Measurements from ENCODE around the gene ITGB3.

The ITGB3 gene

DNA sequence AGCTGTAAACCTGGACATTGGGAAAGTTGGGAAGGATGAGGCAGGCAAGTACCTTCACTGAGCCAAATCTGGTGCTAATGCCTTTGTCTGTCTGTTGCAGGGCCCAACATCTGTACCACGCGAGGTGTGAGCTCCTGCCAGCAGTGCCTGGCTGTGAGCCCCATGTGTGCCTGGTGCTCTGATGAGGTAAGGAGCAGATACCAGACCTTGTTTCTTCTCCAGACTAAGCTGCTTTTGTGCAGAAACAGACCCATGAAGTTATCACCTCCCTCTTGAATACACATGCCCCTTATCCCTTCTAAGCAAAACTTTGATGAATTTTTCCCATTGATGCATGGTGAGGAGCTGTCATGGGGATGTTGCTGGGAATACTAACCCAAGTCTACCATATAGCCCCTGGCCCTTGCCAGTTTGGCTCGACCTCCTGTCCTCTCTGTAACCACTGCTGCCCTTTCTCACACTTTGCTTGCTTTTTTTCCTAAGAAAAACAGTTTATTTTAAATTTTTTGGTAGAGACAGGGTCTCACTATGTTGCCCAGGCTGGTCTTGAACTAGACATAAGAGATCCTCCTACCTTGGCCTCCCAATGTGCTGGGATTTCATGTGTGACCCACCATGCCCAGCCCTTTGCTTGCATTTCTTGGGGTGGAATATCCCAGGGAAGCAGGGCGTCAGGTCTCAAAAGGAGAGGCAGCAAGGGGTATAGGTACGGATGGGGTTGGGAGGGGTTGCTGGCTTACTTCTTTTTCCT is 20.9 kb downstream of the ITGB3 start:
- H3K4me3 ChIP-seq (ENCODE audit: low read length), result no peak overlapping the region
- H3K27me3 ChIP-seq (ENCODE audit: control insufficient read depth, low read length), result no peaks in the 10 kb centered on the region

GRCh38 chr17:47275245-47275984 is 21.8 kb downstream of the ITGB3 start:
- Histone ChIP-seq H3K27me3 (ENCODE audit: control insufficient read depth, low read length) (no peaks in the 10 kb centered on the region), H3K4me2 (ENCODE audit: low read length) (peak overlapping the region; percentile 64), H3K9me2 (replicated peaks; ENCODE audit: control insufficient read depth, low read length) (no peaks in the 10 kb centered on the region), H3K4me3 (ENCODE audit: low read length) (peak overlapping the region; percentile 47), H3F3A (ENCODE audit: control insufficient read depth, insufficient read depth) (peaks cover 10% of the 10 kb centered on the region), H3K4me1 (ENCODE audit: control insufficient read depth, low read length) (peaks cover 61% of the 10 kb centered on the region), H3K9me3 (ENCODE audit: control insufficient read depth, insufficient read depth, low read length) (no peaks in the 10 kb centered on the region), H3K79me2 (ENCODE audit: control insufficient read depth, low read length) (no peaks in the 10 kb centered on the region), H3K36me3 (ENCODE audit: control insufficient read depth, low read length) (no peaks in the 10 kb centered on the region), H3K27ac (ENCODE audit: low read depth, low read length) (no peak overlapping the region), H4K20me1 (ENCODE audit: control insufficient read depth, insufficient read depth, low read depth, low read length) (no peaks in the 10 kb centered on the region)
- TF ChIP-seq EZH2phosphoT487 (IDR thresholded peaks at IDR 0.05; ENCODE audit: borderline replicate concordance, low read length) (no peak), CTCF (IDR thresholded peaks at IDR 0.05; ENCODE audit: low read depth, low read length, poor library complexity, severe bottlenecking) (no peak)

More for the DNA sequence above, 20.9 kb downstream of the ITGB3 start:
- H3K4me1 ChIP-seq (ENCODE audit: control insufficient read depth, low read length), result peaks cover 52% of the 10 kb centered on the region
- no peaks in the 10 kb centered on the region for H3K9me3 ChIP-seq (ENCODE audit: control insufficient read depth, insufficient read depth, low read length)
- H3K36me3 ChIP-seq (ENCODE audit: control insufficient read depth, low read length), result no peaks in the 10 kb centered on the region
- H3K27ac ChIP-seq (ENCODE audit: low read depth, low read length), result no peak overlapping the region
- no peaks in the 10 kb centered on the region for H3K79me2 ChIP-seq (ENCODE audit: control insufficient read depth, low read length)
- H4K20me1 ChIP-seq (ENCODE audit: control insufficient read depth, insufficient read depth, low read depth, low read length), result no peaks in the 10 kb centered on the region
- TF ChIP-seq EZH2phosphoT487 (IDR thresholded peaks at IDR 0.05; ENCODE audit: borderline replicate concordance, low read length), result no peak
- TF ChIP-seq CTCF (IDR thresholded peaks at IDR 0.05; ENCODE audit: low read depth, low read length, poor library complexity, severe bottlenecking), result no peak
- H3K4me2 ChIP-seq (ENCODE audit: low read length), result no peak overlapping the region
- H3K9me2 ChIP-seq (replicated peaks; ENCODE audit: control insufficient read depth, low read length), result no peaks in the 10 kb centered on the region
- H3F3A ChIP-seq (ENCODE audit: control insufficient read depth, insufficient read depth), result peaks cover 10% of the 10 kb centered on the region

GRCh38 chr17:47276444-47276843 is 22.8 kb downstream of the ITGB3 start:
- Histone ChIP-seq H3F3A (ENCODE audit: control insufficient read depth, insufficient read depth) (peaks cover 10% of the 10 kb centered on the region), H3K36me3 (ENCODE audit: control insufficient read depth, low read length) (no peaks in the 10 kb centered on the region), H3K27ac (ENCODE audit: low read depth, low read length) (no peak overlapping the region), H3K27me3 (ENCODE audit: control insufficient read depth, low read length) (no peaks in the 10 kb centered on the region), H3K4me1 (ENCODE audit: control insufficient read depth, low read length) (peaks cover 71% of the 10 kb centered on the region), H3K9me3 (ENCODE audit: control insufficient read depth, insufficient read depth, low read length) (no peaks in the 10 kb centered on the region), H3K9me2 (replicated peaks; ENCODE audit: control insufficient read depth, low read length) (no peaks in the 10 kb centered on the region), H3K79me2 (ENCODE audit: control insufficient read depth, low read length) (no peaks in the 10 kb centered on the region), H3K4me3 (ENCODE audit: low read length) (peak overlapping the region; percentile 47), H4K20me1 (ENCODE audit: control insufficient read depth, insufficient read depth, low read depth, low read length) (no peaks in the 10 kb centered on the region), H3K4me2 (ENCODE audit: low read length) (peak overlapping the region; percentile 64)
- TF ChIP-seq CTCF (IDR thresholded peaks at IDR 0.05; ENCODE audit: low read depth, low read length, poor library complexity, severe bottlenecking) (no peak), EZH2phosphoT487 (IDR thresholded peaks at IDR 0.05; ENCODE audit: borderline replicate concordance, low read length) (no peak)

Measured in DOHH2 (cell line).